ENCODE data around the gene SUPT5H.
"Not testable (repeated sequence)": the region's sequence is repeated elsewhere in the genome, so short reads cannot be mapped to it uniquely, and the experiment has no call there.

SUPT5H gene

GRCh38 chr19:39425744-39426143 lies 19.6 kb upstream of the SUPT5H start:
- DNase-seq (ENCODE audit: low read depth in 2 of 2): no peak

GRCh38 chr19:39426170-39426569 lies 19.2 kb upstream of the SUPT5H start:
- DNase-seq (ENCODE audit: low read depth in 2 of 2): no peak

- DNase-seq (ENCODE audit: low read depth in 2 of 2): no peak
These were observed 17.7 kb upstream of the SUPT5H start for GRCh38 chr19:39427707-39428106.

DNA sequence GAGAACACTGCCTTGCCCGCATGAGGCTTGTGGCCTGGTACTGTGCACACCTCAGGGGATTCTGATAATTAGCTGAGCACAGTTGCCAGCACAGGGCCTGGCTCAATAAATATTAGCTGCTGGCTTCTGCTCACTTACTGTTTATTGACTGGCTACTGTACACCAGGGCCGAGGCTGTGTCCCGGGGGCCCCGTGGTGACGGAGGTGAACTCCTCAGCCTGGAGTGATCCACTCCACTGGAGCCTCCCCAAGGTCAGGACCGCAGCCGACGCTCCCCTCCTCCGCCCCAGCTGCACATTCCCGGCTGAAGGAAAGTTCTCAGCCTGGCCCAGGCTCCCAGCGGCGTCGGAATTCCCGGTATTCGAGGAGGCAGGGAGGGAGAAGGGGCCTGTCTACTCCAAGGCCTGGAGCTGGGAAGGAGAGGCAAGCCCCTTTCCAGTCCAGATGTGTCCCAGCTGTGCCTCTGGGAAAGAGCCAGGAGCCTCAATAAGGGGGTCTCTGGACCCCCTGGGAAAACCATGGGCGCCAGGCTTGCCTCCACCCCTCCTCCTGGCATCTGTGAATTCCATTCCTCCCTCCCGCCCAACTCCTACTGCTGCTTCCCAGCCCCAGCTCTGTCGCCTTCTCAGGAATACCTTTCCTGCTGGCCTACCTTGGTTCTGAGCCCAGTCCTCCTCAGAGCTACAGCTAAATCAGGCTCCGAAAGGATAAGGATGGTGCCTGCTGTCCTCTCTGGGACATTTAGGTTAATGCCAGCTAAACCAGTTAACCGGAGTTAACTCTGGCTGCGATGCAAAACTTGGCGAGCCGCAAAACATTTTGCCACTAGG lies 16.9 kb upstream of the SUPT5H start:
- DNase-seq (ENCODE audit: low read depth in 2 of 2): no peak

- no peak for DNase-seq (ENCODE audit: low read depth in 2 of 2)
These were observed 14.4 kb upstream of the SUPT5H start for GRCh38 chr19:39430675-39431593.

GRCh38 chr19:39432677-39433025 lies 12.7 kb upstream of the SUPT5H start:
- DNase-seq (ENCODE audit: low read depth in 2 of 2): no peak

DNA sequence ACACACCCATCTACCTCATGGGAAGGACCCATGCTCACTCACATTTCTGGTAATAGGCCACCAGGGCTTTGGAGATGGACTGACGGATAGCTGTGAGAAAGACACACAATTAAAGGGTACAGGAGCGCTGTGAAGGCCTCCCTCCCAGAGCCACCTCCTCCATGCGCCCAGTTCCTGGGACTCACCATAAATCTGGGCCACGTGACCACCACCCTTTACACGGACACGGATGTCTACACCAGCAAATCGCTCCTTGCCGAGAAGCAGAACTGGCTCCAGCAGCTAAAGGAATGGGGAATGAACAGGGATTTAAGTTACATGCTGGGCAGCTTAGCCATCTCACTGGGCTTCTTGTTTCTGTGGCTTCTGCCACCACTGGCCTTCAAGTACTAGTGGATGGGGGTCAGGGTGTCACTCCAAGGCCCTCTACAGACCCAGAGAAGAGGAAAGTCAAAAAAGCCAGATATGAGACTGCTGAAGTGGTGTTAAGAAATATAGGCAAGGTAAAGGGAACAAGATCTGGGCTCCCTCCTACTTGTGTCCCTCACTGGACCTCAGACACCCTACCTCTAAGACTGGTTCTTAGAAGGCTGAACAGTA lies 11.8 kb upstream of the SUPT5H start:
- no peak for DNase-seq (ENCODE audit: low read depth in 2 of 2)

DNA sequence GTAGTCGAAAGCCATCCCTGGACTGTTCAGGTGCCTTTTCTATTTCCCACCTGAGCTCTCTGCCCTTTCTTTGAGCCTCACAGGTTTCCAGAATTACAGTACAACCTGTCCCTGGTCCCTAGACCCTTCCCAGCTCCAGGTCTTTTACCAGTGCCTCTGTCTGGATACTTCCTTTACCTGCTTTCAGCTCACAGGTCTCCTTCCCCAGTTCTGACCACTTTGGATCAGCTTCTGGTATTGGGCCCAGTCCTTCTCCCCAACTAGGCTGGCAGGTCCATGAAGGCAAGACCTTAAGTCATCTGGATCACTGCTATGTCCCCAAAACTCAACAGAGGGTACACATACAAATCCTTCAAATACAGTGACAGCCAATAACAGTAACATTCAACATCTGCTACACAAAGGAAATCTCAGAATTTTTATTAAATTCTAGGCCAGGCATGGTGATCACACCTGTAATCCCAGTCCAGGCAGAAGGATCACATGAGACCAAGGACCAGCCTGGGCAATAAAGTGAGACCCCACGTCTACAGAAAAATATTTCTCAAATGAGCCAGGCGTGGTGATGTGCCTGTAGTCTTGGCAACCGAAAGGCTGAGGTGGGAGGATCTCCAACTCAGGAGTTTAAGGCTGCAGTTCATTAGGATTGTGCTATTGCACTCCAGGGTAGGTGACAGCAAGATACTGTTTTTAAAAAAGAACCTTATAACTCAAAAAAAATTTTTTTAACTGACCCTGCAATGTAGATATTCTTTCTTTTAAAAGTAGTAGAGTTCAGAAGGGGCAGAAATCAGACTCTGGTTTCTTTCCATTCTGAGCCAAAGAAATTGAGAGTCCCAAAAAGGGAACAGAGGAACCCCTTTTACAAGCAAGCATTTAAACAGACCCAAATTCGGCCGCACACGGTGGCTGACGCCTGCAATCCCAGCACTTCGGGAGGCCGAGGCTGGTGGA lies 11.0 kb upstream of the SUPT5H start:
- DNase-seq (ENCODE audit: low read depth in 2 of 2): no peak

- DNase-seq (ENCODE audit: low read depth in 2 of 2): peak; percentile 99 to 100
These were observed 9.7 kb upstream of the SUPT5H start, which contains the start of gene RPS16 for GRCh38 chr19:39435499-39436349. RPS16 (minus strand) TSS chr19:39435949; CDS start chr19:39435895, 54 bp downstream.

DNA sequence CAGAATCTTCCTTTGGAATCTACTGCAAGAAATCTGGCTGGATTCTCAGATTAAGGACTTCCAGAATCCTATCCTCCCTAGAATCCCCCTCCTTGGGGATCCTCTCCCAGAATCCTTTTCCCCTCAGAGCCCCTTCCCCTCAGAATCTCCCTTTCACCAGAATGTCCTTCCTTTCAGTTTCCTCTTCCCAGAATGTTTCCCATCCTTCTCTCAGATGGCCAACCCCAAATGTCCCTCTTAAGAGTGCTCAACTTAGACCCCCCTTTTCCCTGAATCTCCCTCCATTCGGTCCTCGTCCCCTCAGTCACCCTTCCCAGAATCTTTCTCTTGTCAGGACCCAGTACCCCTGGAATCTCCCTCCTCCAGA lies 9.0 kb upstream of the SUPT5H start:
- no peak for DNase-seq (ENCODE audit: low read depth in 2 of 2)

DNA sequence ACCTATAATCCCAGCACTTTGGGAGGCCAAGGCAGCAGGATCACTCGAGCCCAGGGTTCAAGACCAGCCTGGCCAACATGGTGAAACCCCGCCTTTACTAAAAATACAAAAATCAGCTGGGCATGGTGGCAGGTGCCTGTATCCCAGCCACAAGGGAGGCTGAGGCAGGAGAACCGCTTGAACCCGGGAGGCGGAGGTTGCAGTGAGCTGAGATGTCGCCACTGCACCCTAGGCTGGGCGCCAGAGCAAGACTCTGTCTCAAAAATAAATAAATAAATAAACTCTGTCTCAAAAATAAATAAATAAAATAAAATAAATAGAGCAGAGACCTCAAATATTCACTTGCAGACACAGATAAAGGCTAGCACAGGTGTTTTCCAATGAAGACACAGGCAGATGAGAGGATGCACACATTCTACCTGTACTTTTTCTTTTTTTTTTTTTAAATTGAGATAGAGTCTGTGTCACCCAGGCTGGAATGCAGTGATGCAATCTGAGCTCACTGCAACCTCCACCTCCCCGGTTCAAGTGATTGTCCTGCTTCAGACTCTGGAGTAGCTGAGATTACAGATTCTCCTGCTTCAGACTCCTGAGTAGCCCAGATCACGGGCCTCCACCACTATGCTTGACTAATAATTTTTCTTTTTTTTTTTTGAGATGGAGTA lies 7.0 kb upstream of the SUPT5H start:
- DNase-seq (ENCODE audit: low read depth in 2 of 2): no peak

DNA sequence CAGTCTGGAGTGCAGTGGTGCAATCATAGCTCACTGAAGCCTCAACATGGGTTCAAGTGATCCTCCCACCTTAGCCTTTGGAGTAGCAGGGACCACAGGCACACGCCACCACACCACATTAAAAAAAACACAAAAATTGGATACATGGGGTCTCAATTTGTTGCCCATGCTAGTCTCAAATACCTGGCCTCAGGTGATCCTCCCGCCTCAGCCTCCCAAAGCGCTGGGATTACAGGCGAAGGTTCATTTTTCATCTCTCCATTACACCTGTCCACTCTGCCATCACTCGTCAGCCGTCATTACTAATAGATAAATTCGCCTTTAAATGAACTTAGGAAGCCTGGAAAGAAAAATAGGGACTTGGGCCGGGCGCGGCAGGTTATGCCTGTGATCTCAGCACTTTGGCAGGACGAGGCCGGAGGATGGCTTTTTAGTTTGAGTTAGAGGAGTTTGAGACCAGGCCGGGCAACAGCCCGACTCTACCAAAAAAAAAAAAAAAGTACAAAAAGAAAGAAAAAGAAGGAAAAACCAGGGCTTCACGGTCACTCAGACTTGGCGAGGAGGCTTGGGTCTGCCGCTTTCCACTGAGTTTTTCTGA lies 685 bp upstream of the SUPT5H start:
- DNase-seq (ENCODE audit: low read depth in 2 of 2): no peak

GRCh38 chr19:39446365-39447084 lies 1.1 kb downstream of the SUPT5H start:
- no peak for DNase-seq (ENCODE audit: low read depth in 2 of 2)

GRCh38 chr19:39448271-39448670 lies 2.9 kb downstream of the SUPT5H start:
- no peak for DNase-seq (ENCODE audit: low read depth in 2 of 2)

DNA sequence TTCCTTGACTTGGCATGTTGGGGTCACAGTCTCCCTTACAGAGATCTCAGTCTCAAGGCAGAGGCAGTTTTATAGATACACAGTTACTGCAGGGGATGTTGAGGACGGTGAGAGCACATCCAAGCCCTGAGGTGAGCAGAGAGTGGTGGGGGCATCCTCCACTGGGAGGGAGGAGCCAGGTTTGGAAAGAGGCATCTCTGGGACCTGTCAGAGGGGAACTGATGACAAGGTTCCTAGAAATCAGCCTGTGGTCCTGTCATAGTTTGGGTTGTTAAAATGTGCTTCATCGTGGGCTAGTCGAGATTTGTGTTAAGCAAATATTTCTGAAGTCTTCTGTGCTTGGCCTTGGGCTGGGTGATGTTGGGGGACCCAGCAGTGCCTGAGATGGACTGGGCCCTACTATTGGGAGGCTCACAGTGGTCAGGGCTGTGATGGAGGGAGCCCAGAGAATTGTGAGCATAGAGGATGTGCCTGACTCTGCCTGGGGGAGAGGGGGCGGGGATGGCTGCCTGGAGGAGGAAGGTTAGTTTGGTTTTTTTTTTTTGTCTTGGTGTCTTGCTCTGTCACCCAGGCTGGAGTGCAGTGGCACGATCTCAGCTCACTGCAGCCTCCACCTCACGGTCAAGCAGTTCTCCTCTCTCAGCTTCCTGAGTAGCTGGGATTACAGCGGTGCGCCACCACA lies 3.9 kb downstream of the SUPT5H start:
- no peak for DNase-seq (ENCODE audit: low read depth in 2 of 2)

DNA sequence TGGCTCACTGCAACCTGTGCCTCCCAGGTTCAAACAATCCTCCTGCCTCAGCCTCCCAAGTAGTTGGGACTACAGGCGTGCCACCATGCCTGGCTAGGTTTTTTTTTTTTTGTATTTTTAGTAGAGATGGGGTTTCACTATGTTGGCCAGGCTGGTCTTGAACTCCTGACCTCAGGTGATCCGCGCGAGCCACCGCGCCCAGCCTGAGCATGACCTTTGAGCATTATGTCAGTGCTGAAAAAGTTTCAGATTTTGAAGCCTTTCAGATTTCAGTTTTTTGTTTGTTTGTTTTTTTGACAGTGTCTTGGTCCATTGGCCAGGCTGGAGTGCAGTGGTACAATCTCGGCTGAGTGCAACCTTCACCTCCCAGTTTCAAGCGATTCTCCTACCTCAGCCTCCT lies 5.9 kb downstream of the SUPT5H start:
- not testable (repeated sequence) for DNase-seq (ENCODE audit: low read depth in 2 of 2)

- no peak for DNase-seq (ENCODE audit: low read depth in 2 of 2)
These were observed 18.0 kb downstream of the SUPT5H start for GRCh38 chr19:39463403-39463802.
